GM12864 (cell line): ENCODE results near the gene CAND2.

Source experiments
- DNase-seq: peaks from one replicate; pipeline ENCODE4 v3.0.0-alpha.2; 2011; ENCODE audit warnings: low read depth
- H3K4me3 ChIP-seq: 2 replicates; pipeline ENCODE4 v1.5.1; 2011; ENCODE audit warnings: mild to moderate bottlenecking, low read depth, low read length, control low read depth
- TF ChIP-seq, protein P1 (sequence below): IDR thresholded peaks from 2 replicates; pipeline ENCODE4 v1.5.1; 2011; ENCODE audit warnings: low read depth, mild to moderate bottlenecking, moderate library complexity, low read length, control low read depth, inconsistent platforms; ENCODE audit errors: missing control alignments

The CAND2 gene

DNA sequence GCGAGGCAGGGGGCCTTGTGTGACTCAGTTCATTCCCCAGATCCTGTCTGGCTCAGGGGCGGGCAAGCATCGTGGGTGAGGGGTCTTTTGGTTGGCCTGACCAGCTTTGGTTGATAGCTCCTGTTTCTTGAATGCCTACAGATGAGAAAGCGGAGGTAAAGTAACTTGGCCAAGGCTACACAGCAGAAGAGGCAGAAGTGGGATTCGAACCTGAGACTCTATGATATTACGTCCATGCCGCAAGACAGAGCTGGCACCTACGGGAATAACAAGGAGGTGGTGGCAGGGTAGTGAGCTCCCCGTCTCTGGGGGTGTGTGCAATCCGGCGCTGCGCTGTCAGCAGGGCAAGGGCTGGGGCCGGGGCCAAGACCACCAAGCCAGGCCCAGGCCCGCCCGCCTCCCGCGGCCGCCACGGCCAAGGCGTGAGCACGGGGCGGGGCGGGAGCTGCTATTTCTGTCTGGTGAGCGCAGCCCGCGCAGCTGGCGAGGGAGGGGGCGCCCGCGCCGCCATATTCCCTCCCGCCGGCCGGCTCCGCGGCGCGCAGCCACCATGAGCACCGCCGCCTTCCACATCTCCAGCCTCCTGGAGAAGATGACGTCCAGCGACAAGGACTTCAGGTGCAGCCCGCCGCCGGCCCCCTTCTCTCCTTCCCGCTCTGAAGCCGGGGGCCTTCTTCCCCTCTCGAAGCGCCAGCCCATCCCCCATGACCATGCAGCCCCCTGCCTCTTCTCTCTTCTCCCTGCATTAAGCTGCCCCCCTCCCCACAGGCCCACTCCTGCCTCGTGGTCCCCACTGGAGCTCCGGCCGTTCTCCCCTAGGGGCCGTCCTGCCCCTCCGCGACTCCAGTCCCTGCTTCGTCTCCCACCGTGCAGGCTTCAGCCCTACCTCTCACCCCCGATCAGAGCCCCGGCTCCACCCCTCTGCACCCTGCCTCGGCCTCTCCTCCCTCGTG is at the start of gene CAND2:
Gene CAND2 (plus strand): TSS at position 510 of the 953 bp plus-strand sequence. CDS start 41 bp downstream, at position 551.
- peak within 1 kb of the TSS; percentile 33 for H3K4me3 ChIP-seq
- DNase-seq = no peak

DNA sequence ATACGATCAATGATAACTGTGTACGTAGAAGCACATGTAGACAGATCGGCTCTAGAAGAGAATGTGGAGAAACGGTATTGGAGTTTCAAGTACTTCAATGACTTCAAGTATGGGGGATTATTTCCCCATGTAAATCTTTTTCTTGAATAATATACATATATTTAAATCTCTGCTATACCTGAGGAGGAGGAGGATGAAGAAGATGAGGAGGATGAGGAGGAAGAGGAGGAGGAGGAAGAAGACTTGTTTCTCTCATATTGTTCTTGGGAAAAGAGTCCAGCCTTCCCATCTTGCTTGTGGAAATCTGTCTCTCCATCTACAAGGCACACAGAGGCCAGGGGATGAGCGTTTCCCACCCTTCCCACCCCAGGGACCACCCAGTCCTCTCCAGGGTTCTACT is 48.0 kb upstream of the CAND2 start:
- TF ChIP-seq, protein P1, sequence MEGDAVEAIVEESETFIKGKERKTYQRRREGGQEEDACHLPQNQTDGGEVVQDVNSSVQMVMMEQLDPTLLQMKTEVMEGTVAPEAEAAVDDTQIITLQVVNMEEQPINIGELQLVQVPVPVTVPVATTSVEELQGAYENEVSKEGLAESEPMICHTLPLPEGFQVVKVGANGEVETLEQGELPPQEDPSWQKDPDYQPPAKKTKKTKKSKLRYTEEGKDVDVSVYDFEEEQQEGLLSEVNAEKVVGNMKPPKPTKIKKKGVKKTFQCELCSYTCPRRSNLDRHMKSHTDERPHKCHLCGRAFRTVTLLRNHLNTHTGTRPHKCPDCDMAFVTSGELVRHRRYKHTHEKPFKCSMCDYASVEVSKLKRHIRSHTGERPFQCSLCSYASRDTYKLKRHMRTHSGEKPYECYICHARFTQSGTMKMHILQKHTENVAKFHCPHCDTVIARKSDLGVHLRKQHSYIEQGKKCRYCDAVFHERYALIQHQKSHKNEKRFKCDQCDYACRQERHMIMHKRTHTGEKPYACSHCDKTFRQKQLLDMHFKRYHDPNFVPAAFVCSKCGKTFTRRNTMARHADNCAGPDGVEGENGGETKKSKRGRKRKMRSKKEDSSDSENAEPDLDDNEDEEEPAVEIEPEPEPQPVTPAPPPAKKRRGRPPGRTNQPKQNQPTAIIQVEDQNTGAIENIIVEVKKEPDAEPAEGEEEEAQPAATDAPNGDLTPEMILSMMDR = no peak
- H3K4me3 ChIP-seq = no peak overlapping the region
- DNase-seq = no peak

More for the DNA sequence above, at the start of gene CAND2:
- TF ChIP-seq, protein P1 = no peak

DNA sequence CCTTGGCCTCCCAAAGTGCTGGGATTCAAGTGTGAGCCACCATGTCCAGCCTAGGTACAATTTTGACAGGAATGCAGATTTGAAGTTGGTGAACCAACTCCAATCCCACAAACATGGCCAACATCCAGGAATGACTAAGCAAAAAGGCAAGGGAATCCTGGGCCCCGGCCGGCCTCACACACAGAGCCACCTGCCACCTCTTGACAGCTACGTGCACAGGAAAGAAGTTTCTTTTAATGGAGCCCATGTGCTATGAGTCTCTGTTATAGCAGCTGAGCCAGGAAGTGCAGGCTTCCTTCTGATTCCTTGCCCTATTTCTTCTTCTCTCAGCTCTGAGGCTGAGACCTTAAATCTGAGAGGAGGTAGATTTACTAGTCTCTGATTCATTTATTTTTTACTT is 46.3 kb upstream of the CAND2 start:
- TF ChIP-seq, protein P1 = no peak
- no peak overlapping the region for H3K4me3 ChIP-seq
- DNase-seq = no peak

DNA sequence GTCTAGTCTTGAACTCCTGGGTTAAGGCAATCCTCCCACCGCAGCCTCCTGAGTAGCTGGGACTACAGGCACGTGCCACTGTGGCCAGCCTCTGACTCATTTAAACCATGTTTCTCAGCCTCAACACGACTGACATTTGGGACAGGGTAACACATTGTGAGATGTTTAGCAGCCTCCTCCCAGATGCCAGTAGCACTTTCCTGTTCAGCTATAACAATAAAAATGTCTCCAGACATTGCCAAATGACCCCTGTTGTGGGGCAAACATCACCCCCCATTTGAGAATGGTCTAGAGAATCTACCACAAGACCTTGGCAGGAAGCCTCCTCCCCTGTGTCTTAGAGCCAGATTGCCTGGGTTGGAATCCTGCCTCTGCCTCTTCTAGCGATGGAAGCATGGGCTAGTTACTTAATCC is 45.8 kb upstream of the CAND2 start:
- no peak for DNase-seq
- TF ChIP-seq, protein P1 = no peak
- no peak overlapping the region for H3K4me3 ChIP-seq

DNA sequence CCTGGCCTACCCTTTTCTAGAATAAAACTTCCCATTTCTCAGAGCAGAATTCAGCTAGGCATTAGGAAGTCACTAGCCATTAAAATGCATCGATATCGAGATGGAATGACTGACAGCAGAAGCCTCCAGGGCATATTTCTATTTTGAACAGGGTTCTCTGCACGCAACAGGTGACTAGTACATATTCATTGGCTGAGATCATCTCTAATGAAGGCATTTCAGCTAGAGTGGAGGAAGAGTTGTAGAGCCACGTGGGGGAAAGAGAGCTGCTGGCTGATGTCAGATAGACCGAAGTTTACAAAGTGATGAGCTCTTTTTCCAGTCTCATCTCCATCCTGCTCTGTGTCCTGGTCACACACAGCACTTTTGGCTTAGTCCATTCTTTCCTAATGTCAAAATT is 44.9 kb upstream of the CAND2 start:
- H3K4me3 ChIP-seq = no peak overlapping the region
- no peak for DNase-seq
- TF ChIP-seq, protein P1 = no peak

DNA sequence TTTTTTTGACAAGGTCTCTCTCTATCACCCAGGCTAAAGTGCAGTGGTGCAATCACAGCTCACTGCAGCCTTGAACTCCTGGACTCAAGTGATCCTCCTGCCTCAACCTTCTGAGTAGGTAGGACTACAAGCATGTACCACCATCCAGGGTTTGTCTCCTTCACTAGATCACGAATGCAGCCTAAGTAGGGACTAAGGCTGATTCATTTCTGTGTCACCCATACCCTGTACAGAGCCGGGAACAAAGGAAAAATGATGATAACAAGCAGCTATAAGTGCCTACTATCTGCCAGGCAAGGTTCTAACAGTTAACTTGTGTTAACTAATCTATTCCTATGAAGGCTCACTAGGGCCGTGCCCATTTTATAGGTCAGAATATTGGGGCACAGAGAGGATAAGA is 44.4 kb upstream of the CAND2 start:
- no peak overlapping the region for H3K4me3 ChIP-seq
- TF ChIP-seq, protein P1 = no peak
- no peak for DNase-seq
